ENCODE results near the gene CCDC91.

The CCDC91 gene

DNA sequence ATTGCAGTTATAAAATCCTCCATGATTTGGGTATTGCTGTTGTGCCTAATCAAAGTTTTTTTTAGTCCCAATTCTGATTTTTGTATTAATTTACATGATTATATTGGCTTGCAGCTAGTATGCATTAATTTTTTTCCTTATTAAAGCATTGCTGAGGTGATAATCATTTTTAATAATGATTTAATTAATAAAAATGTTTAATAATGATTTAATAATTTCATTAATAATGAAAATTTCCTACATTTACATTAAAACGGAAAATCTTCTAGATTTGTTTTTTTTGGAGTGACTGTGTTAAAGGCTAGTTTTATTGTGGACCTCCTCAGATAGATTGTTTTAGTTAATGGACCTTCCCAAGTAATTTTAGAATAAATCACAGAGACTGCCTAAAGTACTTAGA, 79.6 kb downstream of the CCDC91 start:
- TF ChIP-seq TARDBP (IDR thresholded peaks at IDR 0.05): no peak
- TF ChIP-seq FOXA1 (IDR thresholded peaks at IDR 0.05): no peak
- TF ChIP-seq SP1 (IDR thresholded peaks at IDR 0.05): no peak
- TF ChIP-seq FOXK2 (IDR thresholded peaks at IDR 0.05): no peak
- no peak for TF ChIP-seq FOXM1 (IDR thresholded peaks at IDR 0.05; ENCODE audit: borderline replicate concordance)
- TF ChIP-seq NFRKB (IDR thresholded peaks at IDR 0.05): no peak
- no peak for TF ChIP-seq ELF4 (IDR thresholded peaks at IDR 0.05)
- TF ChIP-seq HDGF (IDR thresholded peaks at IDR 0.05; ENCODE audit: borderline replicate concordance): no peak
- no peak for TF ChIP-seq ZNF384 (IDR thresholded peaks at IDR 0.05)
- TF ChIP-seq LEF1 (IDR thresholded peaks at IDR 0.05; ENCODE audit: borderline replicate concordance): no peak
- TF ChIP-seq L3MBTL2 (conservative IDR thresholded peaks at IDR 0.05): no peak
- TF ChIP-seq BHLHE40 (IDR thresholded peaks at IDR 0.05; ENCODE audit: borderline replicate concordance): no peak
- TF ChIP-seq SUZ12 (IDR thresholded peaks at IDR 0.05): no peak
- TF ChIP-seq CTBP1 (IDR thresholded peaks at IDR 0.05; ENCODE audit: borderline replicate concordance): no peak
- TF ChIP-seq PKNOX1 (IDR thresholded peaks at IDR 0.05): no peak
- TF ChIP-seq ARNT (IDR thresholded peaks at IDR 0.05): no peak
- DNase-seq (ENCODE audit: extremely low spot score): no peak
- POLR2A ChIA-PET: no interaction called here
- CTCF ChIA-PET: no interaction called here

- CTCF ChIA-PET: no interaction called here
Observed at GRCh38 chr12:28278499-28278898, 88.2 kb downstream of the CCDC91 start.

GRCh38 chr12:28278960-28279359, 88.7 kb downstream of the CCDC91 start:
- ChIA-PET CTCF (no interaction called here), POLR2A (no interaction called here)
- TF ChIP-seq PKNOX1 (IDR thresholded peaks at IDR 0.05) (no peak), HDGF (IDR thresholded peaks at IDR 0.05; ENCODE audit: borderline replicate concordance) (no peak), ARNT (IDR thresholded peaks at IDR 0.05) (no peak), LEF1 (IDR thresholded peaks at IDR 0.05; ENCODE audit: borderline replicate concordance) (no peak), FOXK2 (IDR thresholded peaks at IDR 0.05) (no peak), SUZ12 (IDR thresholded peaks at IDR 0.05) (no peak), ZNF384 (IDR thresholded peaks at IDR 0.05) (no peak), NFRKB (IDR thresholded peaks at IDR 0.05) (no peak), TARDBP (IDR thresholded peaks at IDR 0.05) (no peak), L3MBTL2 (conservative IDR thresholded peaks at IDR 0.05) (no peak), FOXM1 (IDR thresholded peaks at IDR 0.05; ENCODE audit: borderline replicate concordance) (no peak), FOXA1 (IDR thresholded peaks at IDR 0.05) (no peak), ELF4 (IDR thresholded peaks at IDR 0.05) (no peak), BHLHE40 (IDR thresholded peaks at IDR 0.05; ENCODE audit: borderline replicate concordance) (no peak)
- DNase-seq (ENCODE audit: extremely low spot score): no peak

More at GRCh38 chr12:28278499-28278898, 88.2 kb downstream of the CCDC91 start:
- POLR2A ChIA-PET: no interaction called here
- TF ChIP-seq HDGF (IDR thresholded peaks at IDR 0.05; ENCODE audit: borderline replicate concordance) (no peak), SP1 (IDR thresholded peaks at IDR 0.05) (no peak), BHLHE40 (IDR thresholded peaks at IDR 0.05; ENCODE audit: borderline replicate concordance) (no peak), ARNT (IDR thresholded peaks at IDR 0.05) (no peak), PKNOX1 (IDR thresholded peaks at IDR 0.05) (no peak), FOXM1 (IDR thresholded peaks at IDR 0.05; ENCODE audit: borderline replicate concordance) (no peak), TARDBP (IDR thresholded peaks at IDR 0.05) (no peak), LEF1 (IDR thresholded peaks at IDR 0.05; ENCODE audit: borderline replicate concordance) (no peak), CTBP1 (IDR thresholded peaks at IDR 0.05; ENCODE audit: borderline replicate concordance) (no peak), ELF4 (IDR thresholded peaks at IDR 0.05) (no peak)
- DNase-seq (ENCODE audit: extremely low spot score): no peak

- TF ChIP-seq HDGF (IDR thresholded peaks at IDR 0.05; ENCODE audit: borderline replicate concordance): no peak
- no peak for TF ChIP-seq CTBP1 (IDR thresholded peaks at IDR 0.05; ENCODE audit: borderline replicate concordance)
- TF ChIP-seq LEF1 (IDR thresholded peaks at IDR 0.05; ENCODE audit: borderline replicate concordance): no peak
- TF ChIP-seq SUZ12 (IDR thresholded peaks at IDR 0.05): no peak
- no peak for TF ChIP-seq ARNT (IDR thresholded peaks at IDR 0.05)
- TF ChIP-seq TARDBP (IDR thresholded peaks at IDR 0.05): no peak
- ChIA-PET CTCF (no interaction called here), POLR2A (no interaction called here)
- DNase-seq (ENCODE audit: extremely low spot score): no peak
Observed at GRCh38 chr12:28286352-28286751, 96.1 kb downstream of the CCDC91 start.

DNA sequence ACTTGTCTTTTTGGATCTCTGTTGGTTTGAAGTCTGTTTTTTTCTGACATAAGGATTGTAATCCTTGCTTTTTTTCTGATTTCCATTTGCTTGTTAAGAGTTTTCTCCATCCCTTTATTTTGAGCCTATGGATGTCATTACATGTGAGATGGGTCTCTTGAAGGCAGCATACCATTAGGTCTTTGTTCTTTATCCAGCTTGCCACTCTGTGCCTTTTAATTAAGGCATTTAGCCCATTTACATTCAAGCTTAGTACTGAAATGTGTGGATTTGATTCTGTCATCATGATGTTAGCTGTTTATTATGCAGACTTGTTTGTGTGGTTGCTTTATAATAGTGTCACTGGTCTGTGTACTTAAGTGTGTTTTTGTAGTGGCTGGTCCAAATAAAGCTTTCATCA, 100.0 kb downstream of the CCDC91 start:
- CTCF ChIA-PET: no interaction called here
- no peak for TF ChIP-seq SUZ12 (IDR thresholded peaks at IDR 0.05)
- no peak for TF ChIP-seq ZNF384 (IDR thresholded peaks at IDR 0.05)
- no peak for TF ChIP-seq SP1 (IDR thresholded peaks at IDR 0.05)
- TF ChIP-seq FOXM1 (IDR thresholded peaks at IDR 0.05; ENCODE audit: borderline replicate concordance): no peak
- no peak for TF ChIP-seq HDGF (IDR thresholded peaks at IDR 0.05; ENCODE audit: borderline replicate concordance)
- TF ChIP-seq ELF4 (IDR thresholded peaks at IDR 0.05): no peak
- DNase-seq (ENCODE audit: extremely low spot score): no peak
- POLR2A ChIA-PET: no interaction called here

DNA sequence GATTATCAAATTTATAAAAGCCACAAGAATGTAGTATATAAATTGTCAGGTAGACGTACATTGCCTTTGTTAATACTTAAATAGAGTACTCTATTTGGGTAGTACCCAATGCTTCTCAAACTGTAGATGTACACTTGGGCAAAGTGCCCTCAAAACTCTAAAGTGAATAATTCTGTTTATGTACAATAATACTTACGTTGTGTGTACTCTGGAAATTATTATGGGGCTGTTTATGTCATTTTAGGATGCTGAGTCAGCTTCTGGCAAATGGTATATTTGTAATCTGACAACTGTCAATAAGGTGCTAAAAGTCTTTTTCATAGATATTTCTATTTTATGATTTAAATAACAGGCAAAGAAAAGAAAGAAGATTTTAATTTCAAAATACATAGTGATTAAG, 102.4 kb downstream of the CCDC91 start:
- no peak for DNase-seq (ENCODE audit: extremely low spot score)
- CTCF ChIA-PET: no interaction called here
- POLR2A ChIA-PET: no interaction called here
- TF ChIP-seq ELF4 (IDR thresholded peaks at IDR 0.05): no peak
- TF ChIP-seq FOXK2 (IDR thresholded peaks at IDR 0.05): no peak
- no peak for TF ChIP-seq FOXM1 (IDR thresholded peaks at IDR 0.05; ENCODE audit: borderline replicate concordance)
- no peak for TF ChIP-seq SP1 (IDR thresholded peaks at IDR 0.05)
- TF ChIP-seq LEF1 (IDR thresholded peaks at IDR 0.05; ENCODE audit: borderline replicate concordance): no peak
- no peak for TF ChIP-seq ZNF384 (IDR thresholded peaks at IDR 0.05)
- no peak for TF ChIP-seq TARDBP (IDR thresholded peaks at IDR 0.05)
- no peak for TF ChIP-seq PKNOX1 (IDR thresholded peaks at IDR 0.05)
- no peak for TF ChIP-seq ARNT (IDR thresholded peaks at IDR 0.05)
- TF ChIP-seq HDGF (IDR thresholded peaks at IDR 0.05; ENCODE audit: borderline replicate concordance): no peak
- TF ChIP-seq FOXA1 (IDR thresholded peaks at IDR 0.05): no peak
- no peak for TF ChIP-seq BHLHE40 (IDR thresholded peaks at IDR 0.05; ENCODE audit: borderline replicate concordance)
- TF ChIP-seq L3MBTL2 (conservative IDR thresholded peaks at IDR 0.05): no peak
- no peak for TF ChIP-seq SUZ12 (IDR thresholded peaks at IDR 0.05)
- TF ChIP-seq CTBP1 (IDR thresholded peaks at IDR 0.05; ENCODE audit: borderline replicate concordance): no peak
- no peak for TF ChIP-seq NFRKB (IDR thresholded peaks at IDR 0.05)
